COLO829 (cell line): ENCODE data around the gene SUMO3.
A peak's percentile ranks its signal among the peaks of the same experiment; 100 is the strongest.
"Not testable (repeated sequence)": the region's sequence is repeated elsewhere in the genome, so short reads cannot be mapped to it uniquely, and the experiment has no call there.

Experiments used
- DNase-seq: peaks from one replicate; pipeline ENCODE4 v3.0.0; 2012; ENCODE audit warnings: low spot score

The SUMO3 gene

GRCh38 chr21:44846485-44847260 lies 28.8 kb upstream of the SUMO3 start:
- DNase-seq: no peak

- peak; percentile 9 for DNase-seq
Measured at GRCh38 chr21:44846224-44846484, 28.3 kb upstream of the SUMO3 start.

- DNase-seq: peak; percentile 19
Measured at GRCh38 chr21:44845418-44846223, 27.8 kb upstream of the SUMO3 start.

GRCh38 chr21:44844256-44844655 lies 26.4 kb upstream of the SUMO3 start:
- DNase-seq: no peak

- no peak for DNase-seq
Measured at GRCh38 chr21:44842721-44843445, 25.0 kb upstream of the SUMO3 start.

GRCh38 chr21:44842087-44842486 lies 24.2 kb upstream of the SUMO3 start:
- no peak for DNase-seq

GRCh38 chr21:44840771-44841170 lies 22.9 kb upstream of the SUMO3 start:
- no peak for DNase-seq

GRCh38 chr21:44838951-44839350 lies 21.1 kb upstream of the SUMO3 start:
- no peak for DNase-seq

GRCh38 chr21:44838039-44838895 lies 20.4 kb upstream of the SUMO3 start:
- DNase-seq: no peak

GRCh38 chr21:44837537-44837936 lies 19.7 kb upstream of the SUMO3 start:
- no peak for DNase-seq

- DNase-seq: peak; percentile 20
Measured at GRCh38 chr21:44836666-44837471, 19.0 kb upstream of the SUMO3 start.

- DNase-seq: no peak
Measured at GRCh38 chr21:44836349-44836665, 18.4 kb upstream of the SUMO3 start.

- DNase-seq: no peak
Measured at GRCh38 chr21:44835647-44835973, 17.7 kb upstream of the SUMO3 start.

- no peak for DNase-seq
Measured at GRCh38 chr21:44834951-44835646, 17.2 kb upstream of the SUMO3 start.

- no peak for DNase-seq
Measured at GRCh38 chr21:44834231-44834950, 16.5 kb upstream of the SUMO3 start.

GRCh38 chr21:44833663-44834062 lies 15.8 kb upstream of the SUMO3 start:
- no peak for DNase-seq

GRCh38 chr21:44832516-44833255 lies 14.8 kb upstream of the SUMO3 start:
- DNase-seq: not testable (repeated sequence)

- no peak for DNase-seq
Measured at GRCh38 chr21:44831227-44831860, 13.5 kb upstream of the SUMO3 start.

GRCh38 chr21:44829507-44830092 lies 11.7 kb upstream of the SUMO3 start:
- no peak for DNase-seq
